Lower leg skin (tissue), 4 donors: ENCODE data around the gene VSX1. TPM values are rescaled to one million over a fixed set of nuclear protein-coding genes. Genes with fewer than 3 reads are reported as not detected.
A peak's percentile ranks its signal among the peaks of the same experiment; 100 is the strongest.

Experiments used
- DNase-seq, 2 donors: peaks; one replicate each; pipeline ENCODE4 v3.0.0-alpha.2; 2019; ENCODE audit warnings: low spot score in 2 of 2
- H3K4me3 ChIP-seq: fragments of 200-600 bp; sonication (generic); 2 replicates; pipeline ENCODE4 v1.5.1; 2017; ENCODE audit warnings: mild to moderate bottlenecking, low read depth; ENCODE audit not compliant: poor library complexity, severe bottlenecking
- CTCF ChIP-seq, 3 donors: fragments of 450-650 bp; IDR thresholded peaks; one replicate each; pipeline ENCODE4 v1.5.1; 2016; ENCODE audit warnings: antibody characterized with exemption in 3 of 3, mild to moderate bottlenecking in 3 of 3, moderate library complexity in 2 of 3
- POLR2A ChIP-seq, 2 donors: fragments of 450-650 bp; IDR thresholded peaks; one replicate each; pipeline ENCODE4 v1.6.1; 2016 to 2017; ENCODE audit warnings: antibody characterized with exemption in 2 of 2, mild to moderate bottlenecking in 1 of 2, moderate library complexity in 1 of 2
- WGBS, 2 donors: methylation state at CpG; one replicate each; pipeline ENCODE4 v1.1.5; 2018; 5-methylcytosine and 5-hydroxymethylcytosine counted together
- intact Hi-C: fragments of 100-400 bp; cut with DNase I; formaldehyde crosslinking; loops from one replicate; pipeline ENCODE4 v1.15.0; 2023; ENCODE audit warnings: low total_unique reads
- total RNA-seq, 4 donors: library from RNA; depleted of rRNA; stranded (reverse); fragments of >200 nt; gene quantifications; one replicate each; pipeline ENCODE4 v1.1.0, GENCODE V29; 2016

VSX1 gene
- total RNA-seq, 4 donors from 2014 or later: not detected

DNA sequence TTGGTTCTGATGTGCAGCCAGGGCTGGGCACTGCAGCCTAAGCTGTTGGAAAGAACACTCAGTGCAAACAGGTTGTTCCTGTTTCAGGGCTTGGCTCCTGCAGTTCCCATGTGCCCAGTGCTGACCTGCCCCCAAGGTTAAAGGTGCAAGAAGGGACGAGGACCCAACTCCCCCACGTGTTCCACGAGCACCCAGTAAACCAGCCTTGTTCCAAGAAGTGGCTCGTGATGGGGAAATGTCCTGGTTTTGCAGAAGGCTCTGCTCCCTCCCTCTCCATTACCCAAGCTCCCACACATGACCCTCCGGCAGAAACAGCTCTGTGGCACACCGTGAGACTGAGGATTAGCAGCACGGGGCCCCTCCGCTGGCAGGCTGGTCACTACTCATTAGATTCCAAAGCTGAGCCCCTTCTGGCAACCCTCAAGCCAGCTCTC lies 33.4 kb downstream of the VSX1 start:
- no peak overlapping the region for H3K4me3 ChIP-seq
- no peak for TF ChIP-seq CTCF (IDR thresholded peaks at IDR 0.05)
- no peak for TF ChIP-seq POLR2A (IDR thresholded peaks at IDR 0.05)
- intact Hi-C loops: loop anchor here (10.0 kb wide), 1 partner anchor 1634 kb away; no protein-coding TSS in a partner anchor
- peak in 1 of 2 donors; percentile 70 for DNase-seq
- 54 to 56% methylated on average over 8 of the region's 8 CpGs for WGBS, 2 donors

- WGBS, 2 donors: 53 to 63% methylated on average over 13 of the region's 13 CpGs
- no peak overlapping the region for H3K4me3 ChIP-seq
- intact Hi-C loops: loop anchor here (10.0 kb wide), 1 partner anchor 1633 kb away; no protein-coding TSS in a partner anchor
- peak in 1 of 2 donors; percentile 83 for DNase-seq
- TF ChIP-seq POLR2A (IDR thresholded peaks at IDR 0.05): no peak
- no peak for TF ChIP-seq CTCF (IDR thresholded peaks at IDR 0.05)
Measured at GRCh38 chr20:25047766-25048165, 34.2 kb downstream of the VSX1 start.

DNA sequence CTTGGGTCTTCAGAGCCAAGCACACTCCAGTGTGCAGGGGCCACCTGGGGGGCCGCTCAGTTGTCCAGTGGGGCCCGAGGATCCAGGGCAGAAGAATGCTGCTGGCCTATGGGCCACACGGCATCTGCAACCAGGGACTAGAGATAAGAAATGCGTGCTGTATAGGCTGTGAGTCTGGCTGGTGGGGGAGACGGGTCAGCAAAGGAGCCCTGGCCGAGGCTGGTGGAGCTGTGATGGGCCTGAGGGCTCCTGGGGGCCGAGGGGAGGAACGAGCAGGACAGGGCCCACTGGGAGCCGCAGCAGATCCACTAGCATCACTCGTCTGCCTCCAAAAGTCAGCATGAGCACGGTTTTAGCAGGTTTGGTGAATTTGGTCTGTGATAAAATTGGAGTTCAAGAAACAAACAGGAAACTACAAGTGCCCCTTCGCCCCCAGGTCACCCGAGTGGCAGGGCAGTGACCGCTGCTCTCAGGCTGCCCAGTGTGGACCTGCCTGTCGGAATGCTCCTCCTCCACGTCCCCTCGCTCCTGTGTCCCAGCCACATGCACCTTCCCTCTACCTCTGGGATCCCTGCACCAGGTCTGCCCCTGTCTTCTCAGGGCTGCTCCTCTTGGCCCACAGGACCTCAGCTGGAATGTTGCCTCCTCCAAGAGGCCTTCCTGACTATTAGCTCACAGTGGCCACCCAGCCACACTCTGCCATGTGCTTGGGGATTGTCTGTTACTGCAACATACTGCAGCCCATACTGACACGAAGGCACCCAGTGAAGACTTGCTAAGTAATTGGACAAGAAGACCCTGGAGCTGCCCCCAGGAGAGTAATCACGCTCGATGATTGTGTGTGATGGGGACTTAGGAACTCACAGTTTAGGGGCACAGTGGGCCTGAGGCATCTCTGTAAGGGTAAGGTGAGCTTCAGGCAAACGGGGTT lies 34.9 kb downstream of the VSX1 start:
- WGBS, 2 donors: 77 to 80% methylated on average over 21 of the region's 21 CpGs
- H3K4me3 ChIP-seq: no peak overlapping the region
- TF ChIP-seq CTCF (IDR thresholded peaks at IDR 0.05): no peak
- TF ChIP-seq POLR2A (IDR thresholded peaks at IDR 0.05): no peak
- intact Hi-C loops: loop anchor here (10.0 kb wide), 1 partner anchor 1632 kb away; no protein-coding TSS in a partner anchor
- DNase-seq: peak in 1 of 2 donors; percentile 83

DNA sequence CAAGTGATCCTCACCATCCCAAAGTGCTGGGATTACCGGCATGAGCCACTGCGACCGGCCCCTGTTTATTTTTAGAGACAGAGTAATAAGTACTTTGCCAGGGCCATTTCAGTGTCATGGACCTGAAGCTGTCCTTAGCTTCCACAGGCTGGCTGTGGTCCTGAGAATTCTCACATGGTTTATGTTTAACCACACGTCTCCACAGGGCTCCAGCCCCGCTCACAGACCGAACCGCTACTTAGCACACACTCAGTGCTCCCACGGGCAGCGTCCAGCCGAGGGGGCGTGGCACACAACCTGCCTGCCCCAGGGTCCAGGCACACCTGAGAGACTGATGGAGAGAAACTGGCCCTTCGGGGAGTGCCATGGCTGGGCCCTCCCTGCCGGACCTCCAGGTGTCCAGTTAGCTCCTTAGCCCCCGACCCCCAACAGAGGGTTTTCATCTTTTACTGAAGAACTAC lies 35.7 kb downstream of the VSX1 start:
- intact Hi-C loops: loop anchor here (10.0 kb wide), 1 partner anchor 1631 kb away; no protein-coding TSS in a partner anchor
- no peak overlapping the region for H3K4me3 ChIP-seq
- DNase-seq: peak in 1 of 2 donors; percentile 79
- TF ChIP-seq POLR2A (IDR thresholded peaks at IDR 0.05): no peak
- no peak for TF ChIP-seq CTCF (IDR thresholded peaks at IDR 0.05)
- 85 to 86% methylated on average over 14 of the region's 14 CpGs for WGBS, 2 donors

- TF ChIP-seq CTCF (IDR thresholded peaks at IDR 0.05) (no peak), POLR2A (IDR thresholded peaks at IDR 0.05) (no peak)
- intact Hi-C loops: loop anchor here (10.0 kb wide), 1 partner anchor 1631 kb away; no protein-coding TSS in a partner anchor
- WGBS, 2 donors: 80 to 87% methylated on average over 8 to 9 of the region's 9 CpGs
- DNase-seq: peak in 1 of 2 donors; percentile 73
- no peak overlapping the region for H3K4me3 ChIP-seq
Measured at GRCh38 chr20:25045343-25045712, 36.6 kb downstream of the VSX1 start.
